IPS-18c (cell line): Measurements from ENCODE around the gene MPRIP.

Experiments
- H3K4me3 ChIP-seq: 2 replicates; pipeline ENCODE4 v1.7.0; 2013; ENCODE audit warnings: low read depth, mild to moderate bottlenecking, low read length, moderate library complexity; ENCODE audit not compliant: insufficient read depth
- H3K9me3 ChIP-seq: one replicate; pipeline ENCODE4 v1.6.1; 2013; ENCODE audit warnings: mild to moderate bottlenecking, low read length, moderate library complexity; ENCODE audit not compliant: control insufficient read depth, insufficient read depth

The MPRIP gene

GRCh38 chr17:17071531-17072360, 29.5 kb downstream of the MPRIP start:
- no peaks in the 10 kb centered on the region for H3K9me3 ChIP-seq
- no peak overlapping the region for H3K4me3 ChIP-seq

- H3K4me3 ChIP-seq, result no peak overlapping the region
- H3K9me3 ChIP-seq, result no peaks in the 10 kb centered on the region
Measured at GRCh38 chr17:17072546-17072945, 30.3 kb downstream of the MPRIP start.

- H3K4me3 ChIP-seq, result no peak overlapping the region
- H3K9me3 ChIP-seq, result no peaks in the 10 kb centered on the region
Measured at GRCh38 chr17:17073030-17073564, 30.8 kb downstream of the MPRIP start.

- Histone ChIP-seq H3K9me3 (no peaks in the 10 kb centered on the region), H3K4me3 (no peak overlapping the region)
Measured at GRCh38 chr17:17073581-17074403, 31.5 kb downstream of the MPRIP start.

- Histone ChIP-seq H3K4me3 (no peak overlapping the region), H3K9me3 (no peaks in the 10 kb centered on the region)
Measured at GRCh38 chr17:17075125-17075781, 33.0 kb downstream of the MPRIP start.

- Histone ChIP-seq H3K9me3 (no peaks in the 10 kb centered on the region), H3K4me3 (no peak overlapping the region)
Measured at GRCh38 chr17:17076066-17076465, 33.8 kb downstream of the MPRIP start.

- no peaks in the 10 kb centered on the region for H3K9me3 ChIP-seq
- no peak overlapping the region for H3K4me3 ChIP-seq
Measured at GRCh38 chr17:17077101-17077500, 34.8 kb downstream of the MPRIP start.

GRCh38 chr17:17077861-17078732, 35.8 kb downstream of the MPRIP start:
- Histone ChIP-seq H3K9me3 (no peaks in the 10 kb centered on the region), H3K4me3 (no peak overlapping the region)

GRCh38 chr17:17078832-17079231, 36.6 kb downstream of the MPRIP start:
- Histone ChIP-seq H3K4me3 (no peak overlapping the region), H3K9me3 (no peaks in the 10 kb centered on the region)

- no peak overlapping the region for H3K4me3 ChIP-seq
- no peaks in the 10 kb centered on the region for H3K9me3 ChIP-seq
Measured at GRCh38 chr17:17079336-17079735, 37.1 kb downstream of the MPRIP start.

- Histone ChIP-seq H3K4me3 (no peak overlapping the region), H3K9me3 (no peaks in the 10 kb centered on the region)
Measured at GRCh38 chr17:17079761-17080160, 37.5 kb downstream of the MPRIP start.

GRCh38 chr17:17080181-17080631, 37.9 kb downstream of the MPRIP start:
- no peak overlapping the region for H3K4me3 ChIP-seq
- H3K9me3 ChIP-seq, result no peaks in the 10 kb centered on the region

- Histone ChIP-seq H3K4me3 (no peak overlapping the region), H3K9me3 (no peaks in the 10 kb centered on the region)
Measured at GRCh38 chr17:17080781-17081180, 38.5 kb downstream of the MPRIP start.

GRCh38 chr17:17081304-17081940, 39.2 kb downstream of the MPRIP start:
- H3K4me3 ChIP-seq, result no peak overlapping the region
- H3K9me3 ChIP-seq, result no peaks in the 10 kb centered on the region

- Histone ChIP-seq H3K4me3 (no peak overlapping the region), H3K9me3 (no peaks in the 10 kb centered on the region)
Measured at GRCh38 chr17:17082878-17083277, 40.6 kb downstream of the MPRIP start.

- no peak overlapping the region for H3K4me3 ChIP-seq
- no peaks in the 10 kb centered on the region for H3K9me3 ChIP-seq
Measured at GRCh38 chr17:17084317-17084835, 42.1 kb downstream of the MPRIP start.
